ENCODE measurements around the gene PRKAG2.

DNA sequence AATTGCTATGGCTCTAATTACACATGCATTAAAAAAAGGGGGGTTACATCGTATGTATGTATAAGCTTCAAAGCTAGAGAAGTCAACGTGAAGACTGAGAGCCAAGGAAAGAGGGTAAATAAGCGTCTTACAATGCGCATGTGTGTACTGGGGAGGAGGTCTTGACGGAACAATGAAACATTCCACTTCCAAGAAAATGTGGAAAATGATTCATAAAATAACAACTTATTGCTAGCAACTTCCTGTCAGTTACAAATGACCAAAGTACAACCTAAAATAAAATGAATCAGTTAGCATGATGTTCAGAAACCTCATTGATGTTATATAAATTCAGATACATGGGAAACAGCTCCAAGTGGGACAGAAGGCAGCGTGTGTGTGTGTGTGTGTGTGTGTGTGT, 253.1 kb downstream of the PRKAG2 start:
- TF ChIP-seq POLR2A (IDR thresholded peaks at IDR 0.05; ENCODE audit: low read depth, low read length) (no peak), POLR2AphosphoS5 (IDR thresholded peaks at IDR 0.05; ENCODE audit: low read depth, low read length) (no peak), SPI1 (IDR thresholded peaks at IDR 0.05; ENCODE audit: low read depth, low read length) (no peak), TAF1 (IDR thresholded peaks at IDR 0.05; ENCODE audit: low read depth, low read length) (no peak), PAX5 (IDR thresholded peaks at IDR 0.05; ENCODE audit: insufficient read depth, low read length, severe bottlenecking) (no peak)

Measured in GM12891 (cell line).